HG02885 (cell line): ENCODE data around the gene SDHC.
"Not testable (repeated sequence)": the region's sequence is repeated elsewhere in the genome, so short reads cannot be mapped to it uniquely, and the experiment has no call there.

ENCODE experiments used
- ATAC-seq: cut with Tn5 transposase; IDR thresholded peaks from one replicate; pipeline ENCODE4 v1.9.1; 2021; ENCODE audit warnings: mild to moderate bottlenecking; ENCODE audit not compliant: unreplicated experiment, poor library complexity

The SDHC gene

DNA sequence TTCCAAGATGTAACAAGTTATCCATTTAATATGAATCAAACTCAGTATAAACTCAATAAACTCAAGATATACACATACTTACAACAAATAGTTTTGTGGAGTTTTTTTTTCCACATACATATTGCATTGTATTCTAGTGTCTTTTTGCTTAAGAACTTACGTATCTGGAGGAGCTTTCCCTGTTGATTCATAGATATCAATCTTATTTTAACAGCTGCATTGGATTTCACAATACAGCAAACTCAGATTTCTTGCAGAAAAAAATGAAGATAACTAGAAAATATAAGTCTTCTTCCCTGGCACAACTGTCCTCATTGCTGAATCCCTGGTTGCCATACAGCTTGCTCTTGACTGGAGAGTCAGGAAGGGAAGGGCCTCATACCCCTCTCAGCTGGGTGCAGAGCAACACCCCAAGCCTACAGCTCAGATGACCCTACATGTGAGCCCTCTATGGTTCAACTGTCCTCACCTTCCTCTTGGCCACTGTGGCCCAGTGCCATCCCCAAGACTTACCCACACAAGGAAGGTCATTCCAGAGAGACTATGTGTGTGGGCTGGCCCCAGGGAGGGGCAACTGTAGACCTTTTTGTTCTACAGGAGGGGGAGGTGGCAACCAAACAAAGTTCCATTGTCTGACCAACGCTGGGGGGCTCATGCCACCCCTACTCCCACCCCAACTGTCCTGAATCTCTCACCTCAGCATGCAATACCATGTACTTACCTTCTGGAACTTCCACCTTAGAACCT is 6.1 kb upstream of the SDHC start:
- ATAC-seq: no peak

DNA sequence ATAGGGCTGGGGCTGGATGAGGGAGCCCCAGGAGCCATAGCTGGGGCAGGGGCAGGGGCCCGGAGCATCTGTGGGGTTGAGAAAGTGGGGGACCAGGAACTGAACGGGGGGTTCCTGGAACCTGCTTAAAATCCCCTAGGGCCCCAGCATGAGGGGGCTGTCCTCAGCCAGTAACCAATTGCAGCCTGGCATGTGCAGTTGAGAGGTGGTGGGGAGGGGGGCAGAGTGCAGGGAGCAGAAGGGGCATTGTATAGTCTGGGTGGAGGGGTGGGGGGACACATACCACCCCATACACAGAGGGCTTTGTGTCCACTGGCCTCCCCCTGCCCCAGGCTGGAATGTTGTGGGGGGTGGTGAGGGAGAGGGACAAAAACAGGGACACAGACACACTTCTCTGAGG is 4.3 kb upstream of the SDHC start, which contains the start of gene MPZ:
TSS of gene MPZ (minus strand) at position 101 of the 400 bp plus-strand sequence. CDS start at position 38, 63 bp downstream.
- ATAC-seq: no peak

DNA sequence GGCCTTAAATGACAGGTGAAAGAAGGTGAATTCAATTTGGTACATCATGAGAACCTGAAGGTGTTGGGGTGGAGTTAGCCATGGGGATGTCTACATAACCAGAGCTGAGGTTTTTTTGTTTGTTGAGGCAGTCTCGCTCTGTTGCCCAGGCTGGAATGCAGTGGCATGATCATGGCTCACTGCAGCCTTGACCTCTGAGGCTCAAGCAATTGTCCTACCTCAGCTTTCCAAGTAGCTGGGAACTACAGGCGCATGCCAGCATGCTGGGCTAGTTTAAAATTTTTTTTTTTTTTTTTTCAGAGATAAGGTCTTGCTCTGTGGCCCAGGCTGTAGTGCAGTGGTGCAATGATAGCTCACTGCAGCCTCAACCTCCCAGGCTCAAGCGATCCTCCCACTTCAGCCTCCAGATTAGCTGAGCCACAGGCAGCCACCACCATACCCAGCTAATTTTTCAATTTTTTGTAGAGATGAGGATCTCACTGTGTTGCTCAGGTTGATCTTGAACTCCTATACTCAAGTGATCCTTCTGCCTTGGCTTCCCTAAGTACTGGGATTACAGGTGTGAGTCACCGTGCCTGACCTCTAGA is 2.5 kb upstream of the SDHC start:
- ATAC-seq: no peak

DNA sequence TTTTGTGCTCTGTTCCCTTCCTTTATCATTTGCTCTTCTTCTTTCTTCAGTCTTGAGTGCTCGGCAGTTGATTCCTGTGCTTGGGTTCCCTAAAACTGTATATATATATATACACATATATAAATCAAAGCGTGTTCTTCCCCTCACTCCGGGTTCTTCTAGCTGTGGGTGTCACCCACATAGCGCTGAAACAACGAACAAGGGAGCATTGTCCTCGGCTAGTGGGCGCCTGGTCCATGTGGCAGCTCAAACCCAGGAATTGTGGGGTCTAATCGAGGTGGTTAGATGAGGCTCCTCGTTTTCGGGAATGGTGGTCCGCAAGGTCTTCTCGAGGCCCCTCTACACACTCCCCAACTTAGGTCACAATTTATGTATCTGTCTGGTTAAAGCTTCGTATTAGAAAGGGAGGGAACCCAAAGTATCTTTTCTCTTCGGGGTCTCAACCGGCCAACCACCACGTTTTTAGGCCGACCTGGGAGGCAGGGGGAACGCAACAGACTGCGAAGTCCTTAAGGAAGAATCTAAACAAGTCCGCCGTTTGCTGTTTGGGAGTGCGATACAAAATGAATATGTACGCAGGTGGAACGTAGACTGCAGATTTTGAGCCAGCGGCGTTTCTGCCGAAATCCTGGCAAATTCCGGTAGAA is 504 bp upstream of the SDHC start:
- ATAC-seq: no peak

DNA sequence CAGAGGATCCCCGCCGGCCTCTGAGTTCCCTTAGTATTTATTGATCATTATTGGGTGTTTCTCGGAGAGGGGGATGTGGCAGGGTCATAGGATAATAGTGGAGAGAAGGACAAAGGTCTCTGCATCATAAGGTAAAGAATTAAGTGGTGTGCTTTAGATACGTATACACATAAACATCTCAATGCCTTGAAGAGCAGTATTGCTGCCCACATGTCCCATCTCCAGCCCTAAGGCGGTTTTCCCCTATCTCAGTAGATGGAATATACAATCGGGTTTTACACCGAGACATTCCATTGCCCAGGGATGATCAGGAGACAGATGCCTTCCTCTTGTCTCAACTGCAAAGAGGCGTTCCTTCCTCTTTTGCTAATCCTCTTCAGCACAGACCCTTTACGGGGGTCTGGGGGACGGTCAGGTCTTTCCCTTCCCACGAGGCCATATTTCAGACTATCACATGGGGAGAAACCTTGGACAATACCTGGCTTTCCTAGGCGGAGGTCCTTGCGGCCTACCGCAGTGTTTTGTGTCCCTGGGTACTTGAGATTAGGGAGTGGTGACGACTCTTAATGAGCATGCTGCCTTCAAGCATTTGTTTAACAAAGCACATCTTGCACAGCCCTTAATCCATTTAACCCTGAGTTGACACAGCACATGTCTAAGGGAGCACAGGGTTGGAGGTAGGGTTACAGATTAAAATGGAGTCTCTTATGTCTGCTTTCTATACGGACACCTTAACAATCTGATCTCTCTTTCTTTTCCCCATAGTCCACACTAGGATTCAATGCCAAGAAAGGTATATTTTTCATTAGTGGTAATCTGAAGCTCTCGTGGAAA is 1.9 kb downstream of the SDHC start:
- ATAC-seq: not testable (repeated sequence)

DNA sequence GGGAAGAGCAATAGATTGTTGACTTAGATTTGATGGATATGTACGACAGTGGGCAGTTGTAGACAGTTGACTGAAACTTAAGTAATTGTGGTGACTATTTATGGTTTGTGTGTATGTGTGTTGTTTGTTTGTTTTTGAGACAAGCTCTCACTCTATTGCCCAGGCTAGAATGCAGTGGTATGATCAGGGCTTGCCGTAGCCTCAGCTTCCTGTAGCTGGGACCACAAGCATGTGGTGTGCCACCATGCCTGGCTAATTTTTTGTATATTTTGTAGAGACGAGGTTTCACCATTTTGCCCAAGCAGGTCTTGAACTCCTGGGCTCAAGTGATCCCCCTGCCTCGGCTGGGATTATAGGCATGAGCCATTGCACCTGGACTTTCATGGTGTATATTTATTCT is 9.8 kb downstream of the SDHC start:
- ATAC-seq: no peak

DNA sequence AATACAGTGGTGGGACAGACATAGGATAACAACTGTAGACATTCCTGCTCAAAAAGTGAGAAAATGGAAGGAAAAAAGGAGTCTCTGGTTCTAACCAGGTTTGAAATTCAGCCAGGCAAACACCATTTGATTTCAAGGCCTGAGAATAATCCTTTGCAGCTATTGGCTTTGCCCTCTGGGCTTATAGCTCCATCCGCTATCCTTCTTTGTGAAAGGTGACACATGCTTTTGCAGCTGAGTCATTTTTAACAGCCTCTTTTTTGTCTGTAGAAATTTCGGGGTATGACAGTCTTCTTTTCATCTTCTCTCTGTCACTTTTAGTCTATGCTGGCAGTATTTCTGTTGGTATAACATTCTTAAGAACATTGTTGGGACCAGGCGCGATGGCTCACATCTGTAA is 16.2 kb downstream of the SDHC start:
- no peak for ATAC-seq

DNA sequence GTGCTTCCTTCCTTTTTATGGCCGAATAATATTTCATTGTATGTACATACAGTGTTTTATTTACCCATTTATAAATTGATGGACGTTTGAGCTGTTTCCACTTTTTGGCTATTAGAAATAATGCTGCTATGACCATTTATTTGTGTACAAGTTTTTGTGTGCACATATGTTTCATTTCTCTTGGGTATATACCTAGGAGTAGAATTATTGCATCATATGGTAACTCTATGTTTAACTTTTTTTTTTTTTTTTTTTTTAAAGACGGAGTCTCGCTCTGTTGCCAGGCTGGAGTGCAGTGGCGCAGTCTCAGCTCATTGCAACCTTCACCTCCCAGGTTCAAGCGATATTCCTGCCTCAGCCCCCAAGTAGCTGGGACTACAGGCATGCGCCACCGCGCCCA is 19.0 kb downstream of the SDHC start:
- ATAC-seq: no peak

DNA sequence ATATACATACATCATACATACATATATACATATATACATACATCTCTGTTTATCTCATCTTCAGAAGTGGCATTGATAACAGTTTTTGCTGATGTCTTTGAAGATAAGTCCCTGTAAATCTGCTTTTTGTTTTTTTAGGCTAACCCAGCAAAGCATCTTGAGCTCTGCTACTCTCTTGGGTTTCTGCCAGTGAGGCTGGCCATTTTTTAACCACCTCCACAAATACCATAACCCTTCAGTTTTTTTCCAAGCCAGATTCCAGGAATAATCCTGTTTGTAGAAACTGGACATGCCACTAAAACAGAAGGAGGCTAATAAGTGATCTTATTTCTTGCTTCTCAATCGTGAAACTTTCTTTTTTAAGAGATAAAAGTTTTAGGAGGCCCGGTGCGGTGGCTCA is 21.6 kb downstream of the SDHC start:
- ATAC-seq: no peak

DNA sequence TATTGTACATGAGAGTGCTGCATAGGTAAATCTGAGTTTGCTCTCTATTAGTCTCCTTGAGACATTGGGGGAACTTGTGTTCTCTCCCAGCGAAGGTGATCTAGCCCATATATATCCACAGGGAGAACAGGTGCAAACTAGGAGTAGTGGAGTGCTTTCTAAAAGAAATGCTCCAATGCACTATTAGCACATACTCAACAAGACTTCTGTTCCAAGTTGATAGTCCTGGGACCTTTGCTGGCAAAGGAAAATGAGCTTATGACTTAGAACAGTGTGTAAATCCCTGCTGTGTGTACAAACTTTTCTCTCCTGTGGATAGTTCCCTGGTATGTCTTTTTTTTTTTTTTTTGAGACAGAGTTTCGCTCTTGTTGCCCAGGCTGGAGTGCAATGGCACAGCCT is 28.0 kb downstream of the SDHC start:
- ATAC-seq: no peak

DNA sequence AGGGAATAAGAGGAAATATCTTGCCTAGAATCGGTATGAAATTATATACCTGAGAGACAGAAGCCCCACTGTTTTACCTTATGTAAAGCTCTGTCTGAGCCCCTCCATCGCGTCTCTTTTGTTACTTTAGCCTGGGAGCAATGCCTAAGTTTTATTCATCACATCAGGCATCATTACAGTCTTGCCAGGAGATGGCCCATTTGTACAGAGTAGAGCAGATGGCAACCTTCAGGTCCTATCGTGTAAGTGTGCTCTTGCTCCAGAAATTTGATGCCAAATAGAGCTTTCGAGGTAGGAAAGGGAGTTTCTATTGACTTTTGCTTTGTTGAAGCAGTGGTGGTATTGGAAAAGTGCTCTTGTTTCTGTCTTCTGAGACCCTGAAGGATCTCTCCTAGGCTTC is 28.6 kb downstream of the SDHC start:
- ATAC-seq: no peak

DNA sequence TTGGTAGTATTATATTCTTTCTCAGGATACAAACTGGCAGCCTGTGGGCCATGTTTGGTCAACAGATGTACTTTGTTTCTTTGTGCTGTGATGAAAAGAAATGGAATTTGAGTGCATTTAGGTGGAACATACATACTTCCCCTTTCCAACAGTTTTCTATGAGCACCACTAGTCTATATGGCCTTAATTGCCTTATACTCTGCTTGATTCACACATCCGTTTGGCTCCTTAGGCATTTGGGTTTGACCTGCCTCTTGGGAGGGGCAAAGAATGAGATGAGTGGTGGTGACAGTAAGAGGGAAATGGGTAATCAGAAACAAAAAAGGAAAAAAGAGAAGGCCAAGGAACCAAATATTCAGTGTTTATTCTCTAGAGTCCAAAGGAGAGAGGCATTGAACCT is 36.5 kb downstream of the SDHC start:
- ATAC-seq: no peak

DNA sequence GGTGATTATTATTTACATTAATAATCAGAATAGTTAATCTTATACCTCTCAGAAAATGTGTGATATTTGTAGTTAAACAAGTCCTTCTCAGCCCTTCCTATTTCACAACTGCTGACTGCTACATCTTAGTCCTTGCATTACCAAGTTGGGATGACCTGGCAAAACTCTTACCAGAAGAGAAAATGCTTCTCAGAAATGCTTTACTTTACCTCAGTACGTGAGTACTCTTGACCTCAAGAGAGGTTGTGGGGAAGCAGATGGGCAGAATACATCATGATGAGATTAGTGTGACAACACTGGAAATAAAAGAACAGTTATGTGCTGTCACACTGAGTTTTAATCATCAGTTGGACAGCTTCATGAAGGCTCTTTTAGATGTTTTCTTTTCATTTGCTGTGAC is 37.3 kb downstream of the SDHC start:
- no peak for ATAC-seq

DNA sequence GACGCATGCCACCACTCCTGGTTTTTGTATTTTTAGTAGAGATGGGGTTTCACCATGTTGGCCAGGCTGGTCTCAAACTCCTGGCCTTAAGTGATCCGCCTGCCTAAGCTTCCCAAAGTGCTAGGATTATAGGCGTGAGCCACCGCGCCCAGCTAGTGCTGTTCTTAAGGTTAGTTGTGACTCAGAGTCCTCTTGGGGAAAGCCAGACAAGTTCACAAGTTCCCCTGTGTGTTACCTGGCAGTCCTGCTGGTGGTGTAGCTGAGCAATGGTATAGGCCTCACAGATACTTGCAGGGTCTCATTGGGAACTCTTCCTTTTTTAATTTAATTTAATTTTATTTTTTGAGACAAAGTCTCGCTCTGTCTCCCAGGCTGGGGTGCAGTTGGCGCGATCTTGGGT is 42.9 kb downstream of the SDHC start:
- no peak for ATAC-seq

DNA sequence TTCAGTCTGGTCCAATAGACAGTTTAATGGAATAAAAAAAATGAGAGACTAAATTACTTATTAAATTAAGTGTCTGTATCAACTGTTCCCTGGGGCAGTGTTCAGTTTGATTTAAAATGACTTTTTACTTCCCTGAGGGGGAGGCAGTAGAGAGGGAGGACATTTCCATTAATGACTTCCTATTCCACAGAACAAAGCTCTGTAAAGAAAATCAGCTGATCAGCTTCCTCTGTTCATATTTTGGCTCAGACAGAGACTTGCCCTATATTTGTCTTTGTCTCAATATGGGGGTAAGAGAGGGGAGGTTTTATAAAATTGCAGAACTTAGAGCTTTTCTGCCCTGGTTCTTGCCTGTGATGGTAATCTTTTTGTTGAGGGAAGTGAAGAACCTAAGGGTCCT is 45.1 kb downstream of the SDHC start:
- no peak for ATAC-seq

DNA sequence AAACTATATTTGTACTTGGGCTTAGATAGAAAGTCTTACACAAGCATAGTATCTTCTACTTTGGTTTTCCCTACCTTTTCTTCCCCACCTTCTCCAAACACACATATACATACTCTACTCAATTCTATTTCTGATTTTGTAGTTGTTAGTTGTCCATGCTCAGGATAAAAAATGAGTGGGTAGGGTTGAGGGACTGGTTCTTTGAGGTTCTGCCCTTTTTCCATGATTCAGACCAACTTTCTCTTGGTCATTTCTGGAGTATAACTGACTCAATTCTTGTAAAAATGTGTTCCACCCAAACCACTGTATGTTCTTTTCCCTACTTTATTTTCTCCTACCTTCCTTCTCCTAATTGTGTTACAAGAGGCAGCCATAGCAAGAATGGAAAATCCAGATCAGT is 50.2 kb downstream of the SDHC start:
- ATAC-seq: no peak

DNA sequence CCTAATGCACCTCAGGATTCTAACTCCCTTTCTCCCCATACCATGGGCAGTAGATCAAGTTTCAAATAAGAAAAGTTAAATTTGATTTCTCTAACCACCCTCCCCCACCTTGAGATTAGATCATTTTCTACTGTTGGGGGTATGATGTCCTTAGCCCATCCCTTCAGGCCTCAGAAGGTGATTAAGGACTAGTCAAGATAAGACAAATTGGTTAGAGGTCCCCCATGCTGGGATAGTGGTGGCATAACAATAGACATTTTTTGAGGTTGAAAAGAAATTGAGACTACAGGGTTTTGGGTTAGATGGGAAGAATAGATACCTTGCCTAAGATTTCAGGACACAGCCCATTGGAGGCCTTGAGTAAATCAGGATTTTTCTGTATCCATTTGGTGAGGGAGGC is 51.0 kb downstream of the SDHC start:
- ATAC-seq: no peak

DNA sequence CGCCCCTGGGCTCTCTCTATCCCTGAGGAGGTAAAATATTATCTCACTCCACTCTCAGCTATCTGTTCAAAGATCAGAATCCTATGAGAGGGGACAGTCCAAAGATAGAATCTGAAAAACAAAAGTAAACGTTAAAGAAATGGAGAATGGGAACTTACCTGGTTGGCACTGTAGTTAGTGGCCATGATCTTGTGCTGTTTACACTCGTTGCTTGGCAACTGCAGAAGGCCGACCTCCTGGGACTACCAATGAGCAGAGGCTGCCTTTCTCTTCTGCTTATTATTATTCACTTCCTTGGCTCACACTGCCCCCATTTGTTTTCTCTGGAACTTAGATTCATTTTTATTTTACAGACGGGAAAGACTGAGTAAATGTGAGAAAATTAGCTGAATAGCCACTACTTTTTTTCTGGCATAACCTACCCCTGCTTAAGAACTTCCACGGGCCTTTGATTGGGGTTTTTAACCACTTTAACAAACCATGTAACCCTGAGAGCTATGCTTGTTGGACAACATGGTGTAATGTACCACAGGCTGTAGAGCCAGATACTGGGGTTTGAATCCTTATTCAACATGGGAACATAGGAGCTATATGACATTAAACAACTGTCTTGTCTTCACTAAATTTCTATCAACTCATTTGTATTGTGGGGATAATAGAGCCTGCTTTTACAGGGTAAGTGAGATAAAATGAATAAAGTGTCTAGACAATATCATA is 53.7 kb downstream of the SDHC start, which contains the start of gene CFAP126:
TSS of gene CFAP126 (minus strand) at position 193 of the 717 bp plus-strand sequence. CDS start at position 185, 8 bp downstream.
- ATAC-seq: peak; percentile 78

DNA sequence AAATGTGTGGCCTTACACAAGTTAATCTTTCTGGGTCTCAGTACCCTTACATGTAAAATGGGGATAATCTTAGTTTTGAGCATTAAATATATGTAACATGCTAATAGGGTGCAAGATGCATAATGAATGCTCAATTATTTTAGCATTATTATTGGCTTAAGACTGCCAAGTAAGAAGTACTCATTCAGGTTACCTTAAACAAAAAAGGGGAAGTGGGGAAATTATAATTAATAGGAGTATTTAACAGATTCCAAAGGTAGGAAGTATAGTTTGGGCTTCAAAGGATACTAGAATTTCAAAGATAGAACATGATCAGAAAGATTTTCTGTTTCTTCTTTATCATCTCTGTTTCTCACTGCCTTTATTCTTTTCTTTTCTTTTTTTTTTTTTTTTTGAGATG is 59.3 kb downstream of the SDHC start:
- ATAC-seq: no peak

DNA sequence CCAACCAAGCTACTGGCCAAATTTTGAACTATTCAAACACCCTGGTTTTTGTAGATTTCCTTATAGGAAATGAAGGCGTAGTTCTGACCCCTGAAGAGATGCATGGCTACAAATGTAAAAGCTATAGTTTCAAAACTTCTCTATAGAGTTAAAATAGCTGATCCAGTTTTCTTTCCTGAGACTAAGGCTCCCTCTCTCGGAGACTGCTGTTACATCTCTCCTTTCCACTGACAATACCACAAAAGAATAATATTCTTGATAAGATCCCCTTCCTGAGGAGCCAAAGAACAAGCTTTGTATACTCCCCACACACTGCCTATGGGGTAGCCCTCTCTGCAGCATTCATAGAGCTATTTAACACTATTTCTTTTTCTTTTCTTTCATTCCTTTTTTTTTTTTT is 60.2 kb downstream of the SDHC start:
- no peak for ATAC-seq
